ENCODE results near the gene MACF1.

- TF ChIP-seq CTCF (IDR thresholded peaks at IDR 0.05) (no peak), GATA2 (CRISPR knock-in tag; IDR thresholded peaks at IDR 0.05) (no peak), ELF1 (IDR thresholded peaks at IDR 0.05) (no peak), EP300 (IDR thresholded peaks at IDR 0.05; ENCODE audit: borderline replicate concordance in 1 of 2, low read depth in 1 of 2, low read length in 1 of 2) (no peak), TAF1 (IDR thresholded peaks at IDR 0.05; ENCODE audit: borderline replicate concordance, low read depth, low read length) (no peak), TCF12 (IDR thresholded peaks at IDR 0.05) (no peak), POLR2AphosphoS5 (IDR thresholded peaks at IDR 0.05; ENCODE audit: low read depth, low read length) (no peak), GABPA (IDR thresholded peaks at IDR 0.05; ENCODE audit: low read depth) (no peak), RAD21 (IDR thresholded peaks at IDR 0.05; ENCODE audit: low read length) (no peak), EZH2phosphoT487 (IDR thresholded peaks at IDR 0.05; ENCODE audit: borderline replicate concordance, low read depth) (no peak), RFX5 (IDR thresholded peaks at IDR 0.05; ENCODE audit: low read length) (no peak), REST (IDR thresholded peaks at IDR 0.05; ENCODE audit: low read depth, low read length) (no peak), YY1 (IDR thresholded peaks at IDR 0.05; ENCODE audit: low read depth) (no peak), USF2 (IDR thresholded peaks at IDR 0.05; ENCODE audit: borderline replicate concordance, low read depth, low read length) (no peak)
Observed at GRCh38 chr1:39187275-39188046, 17.0 kb upstream of the MACF1 start.

Measured in SK-N-SH (cell line).